Tibial artery (tissue), 4 donors: ENCODE measurements around the gene ARHGAP23.
"Not testable (repeated sequence)": the region's sequence is repeated elsewhere in the genome, so short reads cannot be mapped to it uniquely, and the experiment has no call there.

Experiments used
- DNase-seq, 2 donors: peaks; one replicate each; pipeline ENCODE4 v3.0.0-alpha.2; 2019
- H3K27ac ChIP-seq, 2 donors: fragments of 200-600 bp; sonication (generic) in 1 of 2; 1 replicate in 1 of 2; 2 replicates in 1 of 2; pipeline ENCODE4 v1.5.1; 2018 to 2019; ENCODE audit warnings: mild to moderate bottlenecking in 1 of 2
- H3K27me3 ChIP-seq, 2 donors: fragments of 200-600 bp; sonication (generic) in 1 of 2; one replicate each; pipeline versions ENCODE4 v1.5.1 to v1.6.0; 2016 to 2019
- H3K36me3 ChIP-seq, 3 donors: fragments of 200-600 bp; sonication (generic) in 2 of 3; one replicate each; pipeline ENCODE4 v1.5.1; 2016 to 2019; ENCODE audit warnings: mild to moderate bottlenecking in 2 of 3
- H3K4me1 ChIP-seq, 4 donors: fragments of 200-600 bp; sonication (generic) in 2 of 4; 1 replicate in 3 of 4; 2 replicates in 1 of 4; pipeline ENCODE4 v1.5.1; 2016 to 2019
- H3K4me3 ChIP-seq, 2 donors: fragments of 200-600 bp; sonication (generic) in 1 of 2; 1 replicate in 1 of 2; 2 replicates in 1 of 2; pipeline ENCODE4 v1.5.1; 2018 to 2019; ENCODE audit warnings: mild to moderate bottlenecking in 2 of 2
- H3K9me3 ChIP-seq, 3 donors: fragments of 200-600 bp; sonication (generic) in 1 of 3; one replicate each; pipeline ENCODE4 v1.5.1; 2016 to 2019
- CTCF ChIP-seq, 2 experiments: fragments of 200-600 bp in 1 of 2; fragments of 450-650 bp in 1 of 2; IDR thresholded peaks; one replicate each; pipeline ENCODE4 v1.5.1; 2017 to 2019; ENCODE audit warnings: antibody characterized with exemption in 2 of 2, mild to moderate bottlenecking in 1 of 2, moderate library complexity in 1 of 2
- intact Hi-C: fragments of 100-400 bp; cut with DNase I; formaldehyde crosslinking; loops from one replicate; pipeline ENCODE4 v1.15.0; 2023; ENCODE audit warnings: low total_unique reads

ARHGAP23 gene

DNA sequence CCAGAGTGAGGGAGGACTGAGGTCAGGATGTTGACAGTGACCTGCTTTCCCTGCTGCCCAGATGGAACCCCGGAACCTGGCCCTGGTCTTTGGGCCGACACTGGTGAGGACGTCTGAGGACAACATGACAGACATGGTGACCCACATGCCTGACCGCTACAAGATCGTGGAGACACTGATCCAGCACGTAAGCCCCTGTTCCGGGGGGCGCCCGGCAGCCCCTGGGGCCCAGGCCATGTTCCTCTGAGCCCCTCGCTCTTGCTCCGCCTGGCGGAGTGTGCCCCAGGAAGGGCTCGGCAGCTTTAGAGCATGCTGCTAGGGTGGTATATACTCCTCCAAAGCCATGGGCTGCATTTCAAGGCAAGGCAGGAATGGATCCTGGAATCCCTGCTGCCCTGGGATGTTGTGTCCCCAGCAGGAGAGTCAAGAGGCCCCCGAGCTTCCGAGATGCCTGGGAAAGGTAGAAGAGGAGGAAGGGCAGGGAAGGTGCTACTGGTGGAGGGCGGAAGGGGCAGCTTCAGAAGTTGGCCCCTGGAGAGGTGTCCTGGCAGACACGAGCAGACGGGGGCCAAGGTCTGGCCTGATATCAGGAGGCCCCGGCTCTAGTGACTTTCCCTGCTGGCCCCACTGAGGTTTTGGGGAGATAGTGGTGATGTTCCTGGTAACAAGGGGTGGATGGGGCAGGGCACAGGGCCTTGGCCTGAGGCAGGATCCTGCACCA lies 63.2 kb downstream of the ARHGAP23 start:
- not testable (repeated sequence) for DNase-seq, H3K27me3 ChIP-seq, H3K9me3 ChIP-seq, H3K4me3 ChIP-seq
- peak in 1 of 2 experiments; percentile 40 for TF ChIP-seq CTCF (IDR thresholded peaks at IDR 0.05)
- Histone ChIP-seq H3K4me1 (peaks cover 0 to 13% (median 5%) of the 10 kb centered on the region in 4 donors), H3K36me3 (peaks cover 60 to 78% (median 76%) of the 10 kb centered on the region in 3 donors), H3K27ac (peak overlapping the region in 1 of 2 donors; percentile 42)
- intact Hi-C loops: loop anchor here (5.0 kb wide), 1 partner anchor 69 kb away; no protein-coding TSS in a partner anchor

- peaks cover 68 to 84% (median 84%) of the 10 kb centered on the region in 3 donors for H3K36me3 ChIP-seq
- H3K9me3 ChIP-seq: not testable (repeated sequence)
- intact Hi-C loops: loop anchor here (5.0 kb wide), 1 partner anchor 70 kb away; no protein-coding TSS in a partner anchor
Measured at GRCh38 chr17:38492067-38493040, 64.1 kb downstream of the ARHGAP23 start.

GRCh38 chr17:38494152-38494551 lies 65.9 kb downstream of the ARHGAP23 start:
- H3K27me3 ChIP-seq, H3K4me3 ChIP-seq, H3K27ac ChIP-seq, H3K4me1 ChIP-seq, H3K9me3 ChIP-seq, DNase-seq: not testable (repeated sequence)
- H3K36me3 ChIP-seq: peaks cover 79 to 93% (median 88%) of the 10 kb centered on the region in 3 donors
- intact Hi-C loops: loop anchor here (5.0 kb wide), 1 partner anchor 72 kb away; no protein-coding TSS in a partner anchor

More at GRCh38 chr17:38492067-38493040, 64.1 kb downstream of the ARHGAP23 start:
- H3K4me1 ChIP-seq, H3K27me3 ChIP-seq, H3K4me3 ChIP-seq: not testable (repeated sequence)
- peak overlapping the region in 1 of 2 donors; percentile 42 for H3K27ac ChIP-seq
- peak in 1 of 2 experiments; percentile 47 for TF ChIP-seq CTCF (IDR thresholded peaks at IDR 0.05)
- DNase-seq: peak; percentile 91 to 94

- H3K27ac ChIP-seq, H3K27me3 ChIP-seq, intact Hi-C loops, H3K9me3 ChIP-seq, DNase-seq, H3K4me1 ChIP-seq, H3K4me3 ChIP-seq: not testable (repeated sequence)
- peaks cover 74 to 92% (median 89%) of the 10 kb centered on the region in 3 donors for H3K36me3 ChIP-seq
Measured at GRCh38 chr17:38497656-38498055, 69.4 kb downstream of the ARHGAP23 start.

DNA sequence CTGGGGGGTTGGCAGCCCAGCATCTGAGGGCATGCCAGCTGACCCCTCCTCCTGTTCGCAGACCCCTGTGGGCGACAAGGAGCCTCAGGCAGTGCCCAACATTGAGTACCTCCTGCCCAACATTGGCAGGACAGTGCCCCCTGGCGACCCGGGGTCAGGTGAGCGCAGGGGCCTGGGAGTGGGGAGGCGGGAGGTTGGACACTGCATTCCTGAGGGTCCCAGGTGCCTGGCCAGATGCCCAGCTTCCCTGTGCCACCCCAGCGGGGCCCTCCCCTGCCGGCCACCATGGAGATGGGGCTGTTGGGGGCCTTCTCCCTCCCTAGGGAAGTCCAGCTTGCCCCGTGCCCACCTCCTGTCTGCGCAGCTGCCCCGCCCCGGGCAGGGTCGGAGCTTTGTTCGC lies 70.1 kb downstream of the ARHGAP23 start:
- TF ChIP-seq CTCF (IDR thresholded peaks at IDR 0.05): no peak
- H3K36me3 ChIP-seq: peaks cover 75 to 93% (median 89%) of the 10 kb centered on the region in 3 donors
- no peak for DNase-seq
- intact Hi-C loops: no loop called here
- no peak overlapping the region for H3K27ac ChIP-seq
- no peaks in the 10 kb centered on the region for H3K9me3 ChIP-seq
- no peaks in the 10 kb centered on the region for H3K27me3 ChIP-seq
- no peak overlapping the region for H3K4me3 ChIP-seq
- no peaks in the 10 kb centered on the region for H3K4me1 ChIP-seq

DNA sequence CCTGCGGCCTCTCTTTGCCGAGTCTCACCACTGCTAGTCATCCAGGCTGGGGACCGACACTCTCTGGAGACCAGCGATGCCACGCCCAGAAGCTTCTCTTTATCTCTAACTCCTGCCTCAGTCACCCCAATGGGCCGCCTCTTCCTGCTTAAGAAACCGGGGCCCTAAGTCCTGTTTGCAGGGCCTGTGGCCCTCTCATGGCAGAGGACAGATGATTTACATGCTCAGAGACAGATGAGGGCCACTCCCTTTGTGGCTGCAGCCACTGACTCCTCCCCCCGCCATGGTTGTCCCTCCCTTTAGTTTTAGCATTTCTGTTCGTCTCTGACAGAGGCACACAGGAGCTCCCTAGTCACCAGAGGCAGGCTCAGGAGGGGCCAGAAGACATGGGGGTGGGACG lies 71.0 kb downstream of the ARHGAP23 start:
- H3K4me1 ChIP-seq, H3K9me3 ChIP-seq, DNase-seq, H3K27ac ChIP-seq, H3K4me3 ChIP-seq, H3K27me3 ChIP-seq, intact Hi-C loops: not testable (repeated sequence)
- H3K36me3 ChIP-seq: peaks cover 75 to 93% (median 89%) of the 10 kb centered on the region in 3 donors

- H3K9me3 ChIP-seq, H3K4me3 ChIP-seq, H3K4me1 ChIP-seq, intact Hi-C loops, H3K27me3 ChIP-seq, DNase-seq, H3K27ac ChIP-seq: not testable (repeated sequence)
- peaks cover 82 to 97% (median 95%) of the 10 kb centered on the region in 3 donors for H3K36me3 ChIP-seq
Measured at GRCh38 chr17:38501718-38502117, 73.5 kb downstream of the ARHGAP23 start.

DNA sequence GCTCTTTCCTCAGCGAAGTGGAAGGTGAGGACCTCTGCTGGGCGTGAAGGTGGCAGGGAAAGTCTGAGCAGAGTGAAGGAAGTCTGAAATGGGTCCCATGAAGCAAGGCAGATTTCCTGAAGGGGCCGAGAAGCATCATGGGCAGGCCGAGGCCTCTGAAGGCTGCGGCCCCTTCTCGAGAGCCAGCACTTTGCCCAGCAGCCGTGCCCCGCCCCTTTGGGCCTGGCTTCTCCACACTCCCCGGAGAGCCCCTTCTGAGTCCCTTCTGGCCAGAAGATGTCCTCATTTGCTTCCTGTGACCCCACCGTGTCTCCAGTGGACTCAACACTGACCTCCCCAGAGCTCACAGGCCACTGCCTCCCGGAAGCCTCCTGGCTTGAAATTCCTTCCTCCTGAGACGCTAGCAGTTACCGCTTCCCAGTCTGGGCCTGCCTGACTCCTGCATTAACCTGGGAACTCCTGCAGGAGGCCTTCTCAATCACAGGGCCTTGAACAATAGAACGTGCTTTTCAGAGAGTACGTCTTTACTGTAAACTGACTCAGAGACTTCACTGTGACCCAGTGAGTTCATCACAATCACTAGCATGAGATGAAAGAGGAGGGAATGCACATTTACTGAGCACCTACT lies 75.1 kb downstream of the ARHGAP23 start:
- H3K27ac ChIP-seq, H3K9me3 ChIP-seq, intact Hi-C loops, H3K4me3 ChIP-seq, H3K4me1 ChIP-seq, H3K27me3 ChIP-seq, DNase-seq: not testable (repeated sequence)
- peaks cover 81 to 96% (median 91%) of the 10 kb centered on the region in 3 donors for H3K36me3 ChIP-seq
